PC-9 (cell line): Measurements from ENCODE around the gene CHI3L1.

Source experiments
- CTCF ChIP-seq: fragments of 200-600 bp; sonication (generic); conservative IDR thresholded peaks from 2 replicates; pipeline ENCODE4 v1.6.1; 2017; ENCODE audit warnings: mixed run types, antibody characterized with exemption, mild to moderate bottlenecking, moderate library complexity
- EZH2 ChIP-seq: fragments of 200-600 bp; sonication (generic); IDR thresholded peaks from 2 replicates; pipeline ENCODE4 v1.8.0; 2017; ENCODE audit warnings: antibody characterized with exemption, low read depth

- TF ChIP-seq CTCF = no peak
- no peak for TF ChIP-seq EZH2
Measured at GRCh38 chr1:203187689-203188264, 1.3 kb upstream of the CHI3L1 start.
